Lower lobe of right lung (tissue), 2 donors: ENCODE data around the gene ACOT11. TPM values are rescaled to one million over a fixed set of nuclear protein-coding genes. Genes with fewer than 3 reads are reported as not detected.

ENCODE experiments used
- ATAC-seq, 2 donors: fragments of 200-7000 bp; cut with Tn5 transposase; one replicate each; pipeline ENCODE4 v1.9.1; 2020 to 2022; ENCODE audit warnings: mild to moderate bottlenecking in 2 of 2, moderate library complexity in 2 of 2
- DNase-seq: peaks from one replicate; pipeline ENCODE4 v3.0.0-alpha.2; 2020
- H3K27ac ChIP-seq: fragments of 200-600 bp; one replicate; pipeline ENCODE4 v1.8.0; 2022
- H3K27me3 ChIP-seq: fragments of 200-600 bp; one replicate; pipeline ENCODE4 v1.8.0; 2022; ENCODE audit warnings: low read depth
- H3K36me3 ChIP-seq: fragments of 200-600 bp; one replicate; pipeline ENCODE4 v1.8.0; 2022; ENCODE audit warnings: mild to moderate bottlenecking
- H3K4me1 ChIP-seq: fragments of 200-600 bp; one replicate; pipeline ENCODE4 v1.8.0; 2022
- H3K4me3 ChIP-seq: fragments of 200-600 bp; one replicate; pipeline ENCODE4 v1.8.0; 2022; ENCODE audit warnings: mild to moderate bottlenecking
- H3K9me3 ChIP-seq: fragments of 200-600 bp; one replicate; pipeline ENCODE4 v1.8.0; 2022
- CTCF ChIP-seq: fragments of 200-600 bp; IDR thresholded peaks from one replicate; pipeline ENCODE4 v1.8.0; 2022; ENCODE audit warnings: antibody characterized with exemption, mild to moderate bottlenecking
- intact Hi-C: fragments of 100-400 bp; cut with DNase I; formaldehyde crosslinking; loops from one replicate; pipeline ENCODE4 v1.11.0; 2022
- total RNA-seq: library from RNA; stranded (reverse); fragmentation: NEBNext Ultra II Directional; extraction: Animal tissue kit (Norgen Biotek cat#: 25700); gene quantifications from one replicate; pipeline ENCODE4 v1.2.1, GENCODE V29; 2021
- donor health status: DM: no; HTN: yes; CAD: no; lungs with severe emphysema.

Gene ACOT11
- total RNA-seq, 1 donor from 2014 or later = 5.0 TPM

- no peak overlapping the region for H3K4me3 ChIP-seq
- TF ChIP-seq CTCF = no peak
- H3K9me3 ChIP-seq = peaks cover 4% of the 10 kb centered on the region
- intact Hi-C loops = no loop called here
- ATAC-seq (no peak), DNase-seq (no peak)
- no peaks in the 10 kb centered on the region for H3K36me3 ChIP-seq
- no peaks in the 10 kb centered on the region for H3K4me1 ChIP-seq
- H3K27ac ChIP-seq = no peak overlapping the region
- no peaks in the 10 kb centered on the region for H3K27me3 ChIP-seq
These were observed 8.1 kb downstream of the ACOT11 start for GRCh38 chr1:54556110-54556509.

GRCh38 chr1:54557671-54558355 lies 9.8 kb downstream of the ACOT11 start:
- no peaks in the 10 kb centered on the region for H3K36me3 ChIP-seq
- no peak overlapping the region for H3K27ac ChIP-seq
- no peak for ATAC-seq
- H3K27me3 ChIP-seq = no peaks in the 10 kb centered on the region
- DNase-seq = no peak
- H3K9me3 ChIP-seq = peaks cover 4% of the 10 kb centered on the region
- intact Hi-C loops = no loop called here
- no peaks in the 10 kb centered on the region for H3K4me1 ChIP-seq
- TF ChIP-seq CTCF = no peak
- H3K4me3 ChIP-seq = no peak overlapping the region

GRCh38 chr1:54558434-54559030 lies 10.5 kb downstream of the ACOT11 start:
- TF ChIP-seq CTCF = no peak
- Histone ChIP-seq H3K36me3 (no peaks in the 10 kb centered on the region), H3K27ac (no peak overlapping the region), H3K4me3 (no peak overlapping the region), H3K4me1 (no peaks in the 10 kb centered on the region), H3K27me3 (no peaks in the 10 kb centered on the region), H3K9me3 (peaks cover 4% of the 10 kb centered on the region)
- intact Hi-C loops = no loop called here
- DNase-seq (no peak), ATAC-seq (no peak)

GRCh38 chr1:54559111-54559548 lies 11.1 kb downstream of the ACOT11 start:
- peaks cover 4% of the 10 kb centered on the region for H3K9me3 ChIP-seq
- no peaks in the 10 kb centered on the region for H3K4me1 ChIP-seq
- H3K4me3 ChIP-seq = no peak overlapping the region
- intact Hi-C loops = no loop called here
- H3K27me3 ChIP-seq = no peaks in the 10 kb centered on the region
- no peak overlapping the region for H3K27ac ChIP-seq
- no peak for TF ChIP-seq CTCF
- no peak for DNase-seq
- ATAC-seq = peak; percentile 9 to 34
- H3K36me3 ChIP-seq = no peaks in the 10 kb centered on the region

GRCh38 chr1:54559771-54560231 lies 11.8 kb downstream of the ACOT11 start:
- TF ChIP-seq CTCF = no peak
- no peak for DNase-seq
- ATAC-seq = no peak
- Histone ChIP-seq H3K9me3 (peaks cover 4% of the 10 kb centered on the region), H3K36me3 (no peaks in the 10 kb centered on the region), H3K4me1 (no peaks in the 10 kb centered on the region), H3K27me3 (no peaks in the 10 kb centered on the region), H3K4me3 (no peak overlapping the region), H3K27ac (no peak overlapping the region)
- intact Hi-C loops = no loop called here
